Stimulated activated CD8-positive, alpha-beta memory T cell treated with anti-CD3 and anti-CD28 coated beads, Interleukin-7, amount 100 ng/mL, for 4 hours (primary cell): ENCODE data around the gene PTPN3.
"Not testable (repeated sequence)": the region's sequence is repeated elsewhere in the genome, so short reads cannot be mapped to it uniquely, and the experiment has no call there.

Experiments used
- DNase-seq, 2 donors: peaks; one replicate each; pipeline ENCODE4 v3.0.0-alpha.2; 2020; ENCODE audit warnings: low read depth in 2 of 2

The PTPN3 gene

DNA sequence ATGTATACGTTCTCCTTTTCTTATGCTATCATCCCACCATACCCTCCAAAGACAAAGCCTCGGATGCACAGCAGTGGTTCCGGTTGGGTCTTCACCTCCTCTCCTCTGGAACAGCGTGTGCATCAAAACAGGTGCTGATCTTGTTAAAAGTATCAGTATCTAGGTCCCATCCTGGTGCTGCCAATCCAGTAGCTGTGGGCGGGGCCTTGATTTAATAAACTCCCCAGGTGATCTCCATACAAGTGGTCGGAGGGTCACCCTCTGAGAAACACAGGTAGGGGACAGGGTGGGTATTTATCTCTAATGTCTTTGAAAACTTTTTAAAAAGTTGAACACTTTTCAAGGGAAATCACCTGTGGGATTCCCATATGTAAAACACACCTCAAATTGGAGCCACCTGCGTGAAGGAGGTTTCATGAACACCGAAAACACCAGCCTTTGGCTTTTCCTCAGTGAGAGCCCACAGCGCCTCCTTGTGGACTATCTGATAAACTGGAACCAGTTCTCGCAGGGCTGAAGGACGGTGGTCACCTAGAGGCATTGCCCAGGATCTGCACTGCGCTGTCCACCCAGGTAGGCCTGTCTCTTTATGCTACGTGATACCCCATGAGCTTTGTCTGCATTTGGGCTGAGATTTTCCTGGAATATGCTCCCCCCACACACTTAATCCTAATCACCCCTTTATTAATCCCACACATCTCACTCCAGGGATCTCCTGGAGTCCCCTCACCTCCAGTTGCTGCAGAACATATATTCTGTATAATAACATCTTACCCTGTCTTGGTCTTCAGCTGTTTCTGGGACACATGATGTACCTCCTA lies 96.7 kb downstream of the PTPN3 start:
- DNase-seq, result no peak

DNA sequence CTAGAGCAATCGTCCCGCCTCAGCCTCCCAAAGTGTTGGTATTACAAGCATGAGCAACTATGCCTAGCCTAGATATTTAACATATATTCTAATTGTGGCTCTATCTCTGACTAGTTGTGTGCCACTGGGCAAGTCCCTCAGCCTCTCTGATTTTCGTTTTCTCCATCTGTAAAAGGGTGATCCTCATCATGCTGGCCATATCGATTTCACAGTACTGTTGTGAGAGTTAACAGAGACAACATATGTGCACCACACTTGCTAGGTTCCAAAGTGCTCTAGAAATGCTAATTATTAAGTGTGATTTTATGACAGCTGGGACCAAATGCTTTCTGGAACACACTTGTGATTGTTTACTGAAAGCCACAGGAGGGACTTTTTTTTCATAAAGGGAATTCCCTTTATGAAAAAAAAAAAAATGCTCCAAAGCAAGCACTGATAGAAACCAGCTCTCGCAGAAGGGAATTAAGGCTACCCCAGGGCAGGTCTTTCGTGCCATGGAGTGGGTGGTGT lies 98.8 kb downstream of the PTPN3 start:
- DNase-seq, result no peak

DNA sequence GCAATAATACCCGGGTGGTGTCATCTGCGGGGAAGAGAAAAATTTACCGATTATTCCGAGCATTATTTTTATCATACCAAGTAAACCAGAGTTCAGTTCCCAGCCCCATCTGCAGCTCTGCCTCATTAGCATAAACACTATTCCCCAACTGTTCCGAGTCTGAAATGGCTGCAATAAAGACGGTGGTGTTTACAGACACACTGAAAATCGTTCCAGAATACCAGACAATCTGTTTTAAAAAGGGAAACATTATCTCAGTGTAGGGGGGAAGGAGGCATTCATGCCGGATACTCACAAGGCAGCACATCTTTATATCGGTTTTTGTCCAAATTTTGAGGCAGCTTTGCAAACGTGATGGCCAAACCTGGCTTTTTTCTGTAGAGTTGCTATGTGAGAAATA lies 106.9 kb downstream of the PTPN3 start:
- DNase-seq, result no peak

DNA sequence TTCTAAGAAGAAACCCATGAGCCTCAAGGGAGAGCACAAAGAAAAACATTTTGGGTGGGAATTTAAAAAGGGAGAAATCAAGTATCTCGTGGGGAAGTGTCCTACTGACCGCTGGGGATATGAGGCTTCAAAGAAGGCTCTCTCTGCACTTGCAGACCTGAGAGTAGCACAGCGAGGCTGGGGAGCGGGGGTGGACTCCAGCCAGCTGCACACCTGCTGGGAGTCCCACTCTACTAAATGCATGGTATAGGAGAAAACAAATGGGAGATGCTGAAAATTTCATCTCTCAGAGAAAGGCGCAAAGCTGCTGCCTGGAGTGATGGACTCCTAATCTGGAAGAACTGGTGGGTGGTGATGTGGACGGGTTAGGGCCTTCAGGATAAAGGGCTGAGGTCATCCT lies 110.3 kb downstream of the PTPN3 start:
- DNase-seq, result no peak

DNA sequence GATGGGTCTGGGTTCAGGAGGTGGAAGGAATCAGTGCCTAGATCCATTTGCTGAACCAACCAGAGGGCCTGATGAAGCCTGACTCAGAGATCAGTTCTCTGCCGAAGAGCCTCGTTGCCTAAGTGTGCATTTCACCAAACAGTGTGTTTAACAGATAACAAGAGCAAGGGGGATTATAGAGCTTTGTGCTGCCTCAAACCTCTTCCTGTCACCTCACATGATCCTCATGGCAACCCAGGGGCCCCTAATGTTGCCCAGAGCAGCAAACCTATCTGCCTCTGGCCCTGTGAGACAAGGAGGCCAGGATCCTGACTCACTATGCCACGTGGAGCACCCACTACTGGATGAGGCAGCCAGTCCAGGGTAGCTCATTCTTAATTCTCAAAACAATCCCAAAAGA lies 110.9 kb downstream of the PTPN3 start:
- no peak for DNase-seq

DNA sequence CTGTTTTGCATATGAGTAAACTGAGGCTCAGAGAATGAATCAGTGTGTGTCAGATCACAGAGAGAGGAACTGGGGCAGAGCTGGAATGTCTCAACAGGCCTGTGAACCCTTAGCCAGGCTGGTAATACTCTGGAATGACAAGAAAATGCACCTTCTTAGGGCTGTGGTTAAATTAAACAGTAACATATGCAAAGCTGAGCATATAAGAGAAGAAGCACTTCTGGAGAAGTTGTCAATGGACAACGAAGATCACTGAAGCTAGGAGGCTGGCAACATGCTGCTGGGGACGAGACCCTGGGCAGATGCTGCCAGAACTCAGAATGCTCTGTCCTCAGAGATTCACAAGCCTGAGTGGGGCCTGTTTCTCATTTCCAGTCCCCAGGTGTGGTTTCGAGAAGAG lies 112.6 kb downstream of the PTPN3 start:
- DNase-seq, result no peak

DNA sequence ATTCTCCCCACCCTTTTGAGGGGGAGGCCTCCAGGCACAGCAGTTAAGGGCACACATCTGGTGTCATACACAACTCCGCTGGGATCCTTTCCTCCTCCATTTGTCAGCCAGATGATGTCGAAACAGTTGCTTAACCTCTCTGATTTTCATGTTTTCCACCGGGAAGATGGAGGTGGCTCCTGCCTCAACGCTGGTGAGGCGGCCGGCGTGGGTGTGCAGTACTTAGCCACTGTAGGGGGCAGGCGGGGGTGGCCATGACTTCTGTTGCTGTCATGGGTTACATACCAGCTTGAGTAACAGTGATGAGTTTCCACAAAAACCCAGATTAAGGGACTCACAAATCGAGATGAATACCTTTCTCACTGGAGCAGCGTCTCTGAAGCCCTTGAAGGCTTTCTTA lies 114.2 kb downstream of the PTPN3 start:
- DNase-seq, result no peak

DNA sequence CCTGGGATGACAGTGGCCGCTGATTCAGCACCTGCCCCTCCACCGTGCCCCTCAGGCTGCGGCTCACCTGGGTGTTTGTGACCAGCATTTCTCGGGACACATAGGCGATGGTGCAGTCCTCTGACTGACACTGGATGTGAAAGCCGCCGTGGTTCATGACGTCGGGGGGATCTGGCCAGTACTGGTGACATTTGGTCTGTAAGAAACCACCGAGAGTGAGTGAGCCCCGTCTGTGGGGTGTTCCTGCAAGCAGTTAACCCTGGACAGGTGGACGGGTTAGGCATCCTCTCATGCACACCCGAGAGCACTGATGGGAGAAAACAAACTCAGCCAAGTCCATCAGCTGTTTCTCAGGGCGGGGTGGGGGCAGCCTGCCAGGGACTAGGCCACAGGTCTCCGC lies 114.8 kb downstream of the PTPN3 start:
- no peak for DNase-seq

DNA sequence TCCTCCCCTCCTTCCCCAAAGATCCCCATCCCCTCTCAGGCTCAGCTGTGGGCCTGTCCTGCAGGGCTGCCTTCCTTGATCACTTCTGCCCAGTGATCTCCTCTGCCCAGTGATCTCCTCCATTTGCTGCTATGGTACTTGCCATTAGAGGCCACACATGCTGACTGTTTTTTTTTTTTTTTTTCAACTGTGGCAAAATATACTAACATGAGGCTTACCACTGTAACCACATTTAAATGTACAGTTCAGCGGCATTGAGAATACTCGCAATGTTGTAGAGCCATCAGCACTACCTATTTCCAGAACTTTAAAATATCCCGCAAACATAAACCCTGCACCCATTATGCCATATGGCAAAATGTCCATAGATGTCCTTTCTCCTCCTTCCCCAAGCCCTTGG lies 115.5 kb downstream of the PTPN3 start:
- no peak for DNase-seq

DNA sequence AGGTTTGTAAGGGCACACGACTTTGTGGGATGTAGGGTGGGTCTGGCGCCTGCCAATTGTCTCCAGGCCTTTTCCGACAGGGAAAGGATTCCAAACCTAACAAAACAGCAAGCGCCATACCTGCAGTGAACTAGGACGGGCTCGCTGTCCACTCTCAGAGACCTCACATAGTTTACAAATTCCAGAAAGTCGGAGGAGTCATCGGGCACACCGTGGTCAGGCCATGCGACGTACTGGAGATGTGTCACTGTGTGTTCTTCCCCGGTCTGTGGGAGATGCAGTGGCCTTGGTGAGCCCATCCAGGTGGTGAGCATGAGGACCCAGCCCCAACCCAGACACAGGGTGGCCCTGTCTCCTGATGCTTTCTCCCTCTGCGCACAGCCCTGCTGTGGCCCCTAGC lies 115.9 kb downstream of the PTPN3 start:
- DNase-seq, result no peak

DNA sequence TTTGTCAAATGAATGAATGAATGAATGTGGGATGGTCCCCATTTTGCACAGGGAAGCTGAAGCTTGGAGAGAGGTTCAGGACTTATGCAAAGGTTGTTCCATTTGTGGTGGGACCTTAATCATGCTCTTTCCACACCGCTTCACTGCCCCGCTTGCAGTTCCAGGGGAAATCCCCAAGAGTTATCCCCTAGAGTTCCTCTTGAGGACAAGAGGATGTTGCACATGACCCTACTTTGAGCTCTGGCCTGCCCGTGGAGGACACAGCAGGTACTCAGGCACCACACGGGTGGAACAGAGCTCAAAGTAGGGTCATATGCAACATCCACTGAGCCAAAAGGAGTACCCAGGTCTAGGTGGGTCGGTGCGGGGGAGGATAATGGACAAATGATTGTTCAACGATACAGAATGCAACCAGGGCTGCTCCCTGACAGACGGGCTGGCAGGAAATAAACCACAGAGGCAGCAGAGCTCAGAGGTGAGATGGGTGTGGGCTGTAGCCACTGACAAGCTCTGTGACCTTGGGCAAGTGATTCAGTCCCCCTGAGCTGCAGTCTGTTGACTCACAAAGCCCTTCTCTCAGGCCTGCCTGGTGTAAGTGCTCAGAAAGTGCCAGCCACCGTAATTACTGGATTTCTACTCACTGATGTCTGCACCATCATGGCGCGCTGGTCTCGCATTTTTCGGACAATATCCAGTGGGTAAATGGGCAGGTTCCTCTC lies 116.9 kb downstream of the PTPN3 start:
- DNase-seq, result no peak

DNA sequence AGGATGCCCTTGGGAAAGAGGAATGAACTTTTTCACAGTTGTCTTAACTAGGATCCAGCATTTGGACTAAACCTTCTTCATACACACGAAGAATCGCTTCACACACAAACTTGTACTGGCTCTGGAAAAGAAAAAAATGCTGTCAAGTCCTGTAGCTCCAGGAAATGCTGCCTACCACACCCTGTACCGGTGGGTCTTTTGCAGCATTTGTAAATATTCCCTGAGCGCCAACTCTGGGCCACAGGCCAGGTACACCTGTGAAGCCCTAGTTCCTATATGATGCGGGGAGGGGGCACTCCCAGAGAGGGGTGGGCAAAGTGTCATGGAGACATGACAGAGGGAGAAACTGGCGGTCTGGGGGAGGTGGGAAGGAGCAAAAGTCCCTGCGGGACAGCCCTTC lies 118.6 kb downstream of the PTPN3 start:
- no peak for DNase-seq

DNA sequence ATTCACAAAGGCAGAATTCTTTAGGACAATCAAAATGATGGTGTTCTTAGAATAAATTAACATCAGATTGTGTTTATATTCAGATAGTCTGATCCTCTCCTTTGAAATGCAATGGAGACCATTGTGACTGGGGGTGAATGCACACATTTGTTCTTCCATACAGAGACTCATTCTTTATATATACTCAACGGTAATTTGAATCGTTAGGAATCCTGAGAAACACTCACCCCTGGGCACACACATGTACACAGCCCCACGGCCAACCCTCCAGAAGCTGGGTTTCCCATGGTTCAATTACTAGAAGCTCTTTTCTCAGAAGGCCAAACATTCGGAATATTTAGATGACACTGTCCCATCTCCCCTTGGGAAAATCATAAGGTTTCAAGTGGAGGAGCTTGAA lies 119.8 kb downstream of the PTPN3 start:
- DNase-seq, result no peak

DNA sequence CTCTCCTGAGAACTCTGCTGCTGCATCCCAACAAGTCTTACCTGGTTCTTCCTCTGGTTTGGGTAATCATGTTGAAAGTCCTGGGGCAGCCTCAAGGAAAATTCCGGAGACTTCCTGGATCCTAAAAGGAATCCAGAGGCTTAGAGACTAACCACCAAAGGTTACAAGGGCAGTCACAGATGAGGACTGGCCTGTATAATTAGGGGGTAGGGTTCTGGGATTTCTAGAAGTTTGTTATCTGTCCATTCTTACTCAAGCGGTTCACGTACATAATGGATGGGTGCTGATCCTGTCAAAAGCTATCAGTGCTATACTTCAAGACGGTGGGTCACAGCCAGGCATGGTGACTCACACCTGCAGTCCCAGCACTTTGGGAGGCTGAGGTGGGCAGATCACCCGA lies 125.9 kb downstream of the PTPN3 start:
- no peak for DNase-seq

DNA sequence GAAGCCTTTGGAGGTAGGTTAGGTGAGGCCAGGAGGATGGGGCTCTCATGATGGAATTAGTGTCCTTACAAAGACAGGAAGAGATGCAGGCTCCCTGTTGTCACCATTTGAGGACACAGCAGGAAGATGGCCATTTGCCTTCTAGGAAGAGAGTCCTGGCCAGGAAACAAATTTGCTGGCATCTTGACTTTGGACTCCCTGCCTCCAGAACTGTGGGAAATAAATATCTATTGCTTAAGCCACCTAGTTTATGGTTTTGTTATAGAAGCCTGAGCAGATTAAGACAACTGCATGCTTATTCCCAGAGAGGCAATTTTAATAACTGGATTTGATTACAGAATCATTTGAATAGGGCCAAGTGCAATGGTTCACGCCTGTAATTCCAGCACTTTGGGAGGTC lies 126.7 kb downstream of the PTPN3 start:
- no peak for DNase-seq

DNA sequence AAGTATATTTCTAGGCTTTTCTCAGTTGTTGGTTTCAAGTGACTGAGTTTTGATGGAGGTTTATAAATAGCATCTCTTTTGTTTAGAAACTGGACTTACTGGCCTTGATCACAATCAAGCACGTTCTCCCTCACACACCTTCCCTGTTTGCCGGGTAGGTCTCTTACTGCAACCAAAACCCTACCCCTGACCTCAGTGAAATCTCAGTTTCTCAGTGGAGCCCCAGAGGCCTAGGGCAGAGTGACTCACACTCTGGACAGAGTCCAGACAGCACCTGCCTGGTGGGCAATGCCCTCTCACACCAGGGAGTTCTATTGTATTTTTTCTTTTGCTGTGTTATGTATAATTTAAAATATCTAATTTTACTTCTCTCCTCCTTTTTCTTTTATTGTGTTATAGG lies 128.8 kb downstream of the PTPN3 start:
- DNase-seq, result no peak

DNA sequence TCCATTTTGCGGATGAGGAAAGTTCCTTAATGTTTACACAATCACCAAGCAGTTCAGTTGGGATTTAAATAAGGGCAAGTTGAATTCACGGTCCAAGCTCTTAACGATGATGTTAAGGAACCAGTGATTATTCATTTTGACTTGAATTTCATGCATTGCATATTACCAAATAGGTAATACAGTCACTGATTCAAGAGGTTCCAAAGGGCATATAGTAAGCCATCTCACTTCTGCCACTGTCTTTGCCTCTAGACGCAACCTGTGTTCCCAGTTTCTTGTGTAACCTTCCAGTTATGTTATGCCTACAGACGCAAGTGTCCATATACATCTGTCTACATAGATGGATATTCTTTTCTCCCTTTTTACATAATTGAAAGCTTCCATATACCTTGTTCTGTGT lies 137.3 kb downstream of the PTPN3 start:
- no peak for DNase-seq

DNA sequence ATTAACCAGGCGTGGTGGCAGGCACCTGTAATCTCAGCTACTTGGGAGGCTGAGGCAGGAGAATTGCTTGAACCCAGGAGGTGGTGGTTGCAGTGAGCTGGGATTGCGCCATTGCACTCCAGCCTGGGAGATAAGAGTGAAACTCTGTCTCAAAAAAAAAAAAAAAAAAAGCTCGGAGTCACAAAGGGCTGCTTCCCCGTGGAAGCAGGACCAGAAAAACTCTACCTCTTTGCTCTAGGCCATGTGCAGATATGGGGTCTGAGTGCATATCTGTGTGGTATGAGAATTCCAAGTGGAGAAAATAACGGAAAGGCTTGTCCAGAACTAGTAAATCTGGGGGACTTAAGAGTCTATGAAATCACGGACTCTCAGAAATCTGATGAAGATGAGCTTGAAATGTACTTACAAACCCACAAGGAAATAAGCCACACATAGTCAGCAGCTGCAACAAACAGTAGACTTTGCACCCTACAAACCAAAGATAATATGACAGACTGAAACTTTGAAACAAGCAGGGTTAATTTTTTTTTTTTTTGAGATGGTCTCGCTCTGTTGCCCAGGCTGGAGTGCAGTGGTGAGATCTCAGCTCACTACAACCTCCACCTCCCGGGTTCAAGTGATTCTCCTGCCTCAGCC lies 139.0 kb downstream of the PTPN3 start:
- DNase-seq, result not testable (repeated sequence)

DNA sequence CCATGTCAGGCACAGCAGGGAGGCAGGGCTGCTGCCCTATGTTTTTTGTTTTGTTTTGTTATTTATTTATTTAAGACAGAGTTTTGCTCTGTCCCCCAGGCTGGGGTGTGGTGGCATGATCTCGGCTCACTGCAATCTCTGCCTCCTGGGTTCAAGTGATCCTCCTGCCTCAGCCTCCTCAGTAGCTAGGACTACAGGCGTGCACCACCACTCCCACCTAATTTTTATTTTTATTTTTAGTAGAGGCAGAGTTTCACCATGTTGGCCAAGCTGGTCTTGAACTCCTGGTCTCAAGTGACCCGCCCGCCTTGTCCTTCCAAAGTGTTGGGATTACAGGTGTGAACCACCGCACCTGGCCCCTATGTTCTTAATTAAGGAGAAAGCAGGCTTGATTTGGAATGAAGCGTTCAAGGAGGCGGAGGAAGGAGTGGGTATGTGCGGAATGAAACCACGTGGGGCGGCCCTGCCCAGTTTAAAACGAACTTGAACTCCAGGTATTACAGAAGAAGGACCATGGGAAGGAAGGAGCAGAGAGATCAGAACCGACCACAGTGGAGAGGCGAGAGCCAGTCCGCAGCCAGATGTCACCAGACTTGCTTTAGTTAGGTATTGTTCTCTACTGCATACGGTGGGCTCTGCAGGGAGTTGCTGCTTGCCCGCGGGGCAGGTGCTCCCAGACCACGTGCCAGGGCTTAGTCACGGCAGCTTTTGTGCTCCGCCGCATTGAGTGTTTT lies 142.4 kb downstream of the PTPN3 start:
- DNase-seq, result no peak

DNA sequence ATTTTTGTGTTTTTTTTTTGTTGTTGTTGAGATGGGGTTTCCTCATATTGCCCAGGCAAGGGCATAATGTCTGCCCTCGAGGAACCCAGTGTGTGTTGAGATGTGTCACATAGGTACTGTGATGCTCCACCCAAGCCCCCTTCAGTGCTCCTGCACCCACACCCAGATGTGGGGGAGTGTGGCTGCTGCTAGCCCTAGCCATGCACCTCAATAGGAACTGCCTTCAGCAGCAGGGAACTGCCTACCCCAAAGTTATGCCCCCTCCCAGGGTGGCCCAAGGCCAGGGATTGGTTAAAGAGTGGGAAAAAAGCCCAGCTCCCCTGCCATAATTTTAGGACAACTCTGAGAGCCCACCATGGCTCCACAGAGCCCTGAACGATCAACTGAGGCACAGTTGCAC lies 143.9 kb downstream of the PTPN3 start:
- no peak for DNase-seq

DNA sequence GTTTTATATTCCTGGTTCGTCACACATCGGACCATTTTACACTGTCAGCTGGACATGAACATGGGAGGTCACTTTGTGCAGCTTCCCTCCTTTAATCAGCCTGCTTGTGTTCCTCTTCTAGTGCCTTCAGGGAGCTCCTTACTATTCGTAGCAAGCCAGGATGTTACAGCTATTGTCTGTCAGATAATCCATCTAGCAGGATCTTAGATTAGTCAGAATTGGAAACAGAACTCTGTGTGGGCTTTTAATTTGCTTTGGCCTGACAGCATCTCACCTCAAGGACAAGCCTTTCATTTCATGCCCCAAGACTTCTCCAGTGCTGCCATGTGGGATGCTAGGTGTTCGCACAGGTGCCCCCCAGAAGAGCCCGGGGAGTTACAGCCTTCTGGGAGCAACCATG lies 147.1 kb downstream of the PTPN3 start:
- no peak for DNase-seq

DNA sequence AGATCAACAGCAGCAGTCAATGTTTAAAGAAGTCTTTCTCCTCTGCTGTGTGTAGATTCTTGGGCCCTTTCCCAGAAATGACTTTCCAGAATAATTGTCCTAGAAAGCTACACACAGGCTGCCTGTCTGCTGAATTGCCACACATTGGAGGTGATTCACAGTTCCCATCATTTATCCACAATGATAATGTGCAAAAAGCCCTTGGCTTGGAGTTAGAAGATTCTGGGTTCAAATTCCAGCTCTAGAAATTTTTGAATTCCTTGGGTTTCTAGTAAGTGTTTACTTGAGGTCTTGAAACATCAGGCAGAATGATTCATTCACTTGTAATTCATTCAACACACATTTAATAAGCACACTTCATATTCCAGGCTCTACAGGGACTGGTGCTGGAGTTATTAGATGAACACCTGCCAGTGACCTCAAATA lies 148.7 kb downstream of the PTPN3 start:
- DNase-seq, result no peak
